Measurements from ENCODE around the gene SMAD5.

GRCh38 chr5:136106351-136107031 is 26.2 kb upstream of the SMAD5 start:
- TF ChIP-seq, protein P1, sequence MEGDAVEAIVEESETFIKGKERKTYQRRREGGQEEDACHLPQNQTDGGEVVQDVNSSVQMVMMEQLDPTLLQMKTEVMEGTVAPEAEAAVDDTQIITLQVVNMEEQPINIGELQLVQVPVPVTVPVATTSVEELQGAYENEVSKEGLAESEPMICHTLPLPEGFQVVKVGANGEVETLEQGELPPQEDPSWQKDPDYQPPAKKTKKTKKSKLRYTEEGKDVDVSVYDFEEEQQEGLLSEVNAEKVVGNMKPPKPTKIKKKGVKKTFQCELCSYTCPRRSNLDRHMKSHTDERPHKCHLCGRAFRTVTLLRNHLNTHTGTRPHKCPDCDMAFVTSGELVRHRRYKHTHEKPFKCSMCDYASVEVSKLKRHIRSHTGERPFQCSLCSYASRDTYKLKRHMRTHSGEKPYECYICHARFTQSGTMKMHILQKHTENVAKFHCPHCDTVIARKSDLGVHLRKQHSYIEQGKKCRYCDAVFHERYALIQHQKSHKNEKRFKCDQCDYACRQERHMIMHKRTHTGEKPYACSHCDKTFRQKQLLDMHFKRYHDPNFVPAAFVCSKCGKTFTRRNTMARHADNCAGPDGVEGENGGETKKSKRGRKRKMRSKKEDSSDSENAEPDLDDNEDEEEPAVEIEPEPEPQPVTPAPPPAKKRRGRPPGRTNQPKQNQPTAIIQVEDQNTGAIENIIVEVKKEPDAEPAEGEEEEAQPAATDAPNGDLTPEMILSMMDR (IDR thresholded peaks at IDR 0.05): no peak
- no peak for TF ChIP-seq POLR2A (IDR thresholded peaks at IDR 0.05)
